ENCODE measurements around the gene NSD1.

- TF ChIP-seq YY1 (IDR thresholded peaks at IDR 0.05; ENCODE audit: low read depth) (no peak), RAD21 (IDR thresholded peaks at IDR 0.05; ENCODE audit: low read depth) (no peak), MAX (IDR thresholded peaks at IDR 0.05) (no peak), NFIC (IDR thresholded peaks at IDR 0.05) (no peak), CEBPB (IDR thresholded peaks at IDR 0.05) (no peak), TCF12 (IDR thresholded peaks at IDR 0.05; ENCODE audit: low read depth) (no peak), EP300 (IDR thresholded peaks at IDR 0.05; ENCODE audit: borderline replicate concordance) (no peak), REST (IDR thresholded peaks at IDR 0.05; ENCODE audit: low read depth) (no peak), CREB1 (IDR thresholded peaks at IDR 0.05; ENCODE audit: low read depth) (no peak)
Measured at GRCh38 chr5:177176175-177176711, 42.7 kb downstream of the NSD1 start.
